Effector memory CD4-positive, alpha-beta T cell (primary cell): ENCODE data around the gene HGFAC.

ENCODE experiments used
- DNase-seq, 3 donors: peaks; one replicate each; pipeline ENCODE4 v3.0.0-alpha.2; 2020
- H3K27ac ChIP-seq: 2 replicates; pipeline ENCODE4 v1.7.0; 2013; ENCODE audit warnings: mild to moderate bottlenecking, low read length, moderate library complexity; ENCODE audit not compliant: insufficient read depth, poor library complexity, severe bottlenecking
- H3K27me3 ChIP-seq: replicated peaks from 2 replicates; pipeline ENCODE4 v1.7.0; 2013; ENCODE audit warnings: mild to moderate bottlenecking, low read length; ENCODE audit not compliant: insufficient read depth, control insufficient read depth, poor library complexity, severe bottlenecking
- H3K36me3 ChIP-seq: 2 replicates; pipeline ENCODE4 v1.7.0; 2013; ENCODE audit warnings: mild to moderate bottlenecking, low read length, moderate library complexity; ENCODE audit not compliant: control insufficient read depth, insufficient read depth
- H3K4me1 ChIP-seq: 2 replicates; pipeline ENCODE4 v1.7.0; 2013; ENCODE audit warnings: low read length, mild to moderate bottlenecking; ENCODE audit not compliant: control insufficient read depth, insufficient read depth, poor library complexity, severe bottlenecking
- H3K4me3 ChIP-seq: 2 replicates; pipeline ENCODE4 v1.7.0; 2013; ENCODE audit warnings: low read length, low read depth, mild to moderate bottlenecking; ENCODE audit not compliant: insufficient read depth, poor library complexity, severe bottlenecking
- H3K9me3 ChIP-seq: 2 replicates; pipeline ENCODE4 v1.7.0; 2013; ENCODE audit warnings: mild to moderate bottlenecking, low read length, moderate library complexity; ENCODE audit not compliant: control insufficient read depth

The HGFAC gene

DNA sequence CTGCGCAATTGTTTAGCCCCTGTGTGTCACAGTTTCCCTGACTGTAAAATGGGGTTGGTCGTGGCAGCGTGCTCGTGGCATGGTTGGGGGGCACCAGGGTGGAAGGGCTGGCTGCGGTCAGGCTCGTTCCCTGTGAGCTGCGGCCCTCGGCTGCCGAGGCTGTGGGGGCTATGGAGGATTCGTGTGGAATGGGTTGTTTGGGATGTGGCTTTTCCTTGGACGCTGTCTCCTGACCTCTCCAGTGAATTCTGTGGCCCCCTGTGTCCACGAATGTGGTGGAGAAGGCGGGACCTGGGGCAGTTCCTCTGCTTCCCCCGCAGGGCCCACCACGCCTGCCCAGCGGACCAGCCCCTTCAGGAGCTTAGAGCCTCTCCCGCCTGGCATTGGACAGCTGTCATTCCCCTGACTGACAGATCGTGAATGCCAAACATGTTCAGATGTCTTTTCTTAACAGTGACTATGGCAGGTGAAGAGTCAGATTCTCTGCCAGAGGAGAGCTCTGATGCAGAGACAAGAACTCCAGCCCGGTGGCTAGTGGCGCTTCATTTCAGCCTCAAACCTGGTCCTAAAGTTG, 17.2 kb upstream of the HGFAC start:
- H3K27me3 ChIP-seq, result no peaks in the 10 kb centered on the region
- H3K4me1 ChIP-seq, result no peaks in the 10 kb centered on the region
- no peaks in the 10 kb centered on the region for H3K9me3 ChIP-seq
- no peaks in the 10 kb centered on the region for H3K36me3 ChIP-seq
- DNase-seq, result no peak
- H3K4me3 ChIP-seq, result no peak overlapping the region
- no peak overlapping the region for H3K27ac ChIP-seq

DNA sequence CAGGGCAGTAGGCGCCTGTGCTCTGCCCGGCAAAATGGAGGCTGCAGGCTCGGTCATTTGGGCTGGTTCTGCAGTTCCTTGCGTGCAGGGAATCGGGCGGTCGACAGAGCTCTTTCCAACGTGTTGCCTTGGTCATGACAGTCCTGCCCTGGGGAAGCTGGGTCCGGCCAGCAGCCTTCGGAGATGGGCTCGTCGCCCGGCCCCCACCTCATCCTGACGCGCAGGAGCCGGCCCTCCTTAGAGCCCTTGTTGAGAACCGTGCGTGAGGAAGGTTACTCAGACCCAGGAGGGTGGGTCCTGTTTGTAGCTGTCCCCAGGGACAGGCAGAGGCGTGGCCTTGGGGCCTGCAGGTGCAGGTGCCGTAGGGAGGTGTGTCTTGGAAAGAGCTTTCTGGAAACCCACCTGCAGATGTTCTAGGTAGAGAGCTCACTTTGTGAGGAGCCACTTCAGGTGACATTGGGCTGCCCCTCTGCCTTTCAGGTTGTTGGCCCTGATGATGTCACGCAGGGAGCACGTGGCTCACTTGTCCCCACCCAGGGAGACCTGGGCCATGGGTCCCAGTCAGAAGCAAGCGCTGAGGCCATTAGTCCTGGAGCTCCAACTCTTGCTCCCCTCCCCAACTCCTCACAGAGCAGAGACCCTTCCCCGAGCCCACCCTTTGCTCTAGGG, 15.2 kb upstream of the HGFAC start:
- H3K27ac ChIP-seq, result no peak overlapping the region
- no peaks in the 10 kb centered on the region for H3K36me3 ChIP-seq
- DNase-seq, result no peak
- H3K4me3 ChIP-seq, result no peak overlapping the region
- no peaks in the 10 kb centered on the region for H3K4me1 ChIP-seq
- no peaks in the 10 kb centered on the region for H3K27me3 ChIP-seq
- no peaks in the 10 kb centered on the region for H3K9me3 ChIP-seq

DNA sequence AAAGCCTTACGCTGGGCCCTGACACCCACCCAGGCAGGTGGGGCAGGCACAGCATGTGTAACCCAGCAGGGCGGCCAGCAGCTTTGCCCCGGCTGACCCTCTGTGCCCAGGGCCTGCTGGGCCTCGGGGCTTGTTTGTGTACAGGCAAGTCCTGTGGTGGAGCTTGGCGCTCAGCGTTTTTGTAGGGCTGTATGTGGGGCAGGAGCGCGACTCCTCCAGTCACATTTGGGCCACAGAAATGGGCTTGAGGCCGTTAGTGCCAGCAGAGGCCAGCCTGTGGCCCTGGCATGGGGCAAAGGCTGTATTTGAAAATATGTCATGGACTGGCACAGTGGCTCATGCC, 14.7 kb upstream of the HGFAC start:
- no peaks in the 10 kb centered on the region for H3K36me3 ChIP-seq
- no peak for DNase-seq
- H3K9me3 ChIP-seq, result no peaks in the 10 kb centered on the region
- no peaks in the 10 kb centered on the region for H3K27me3 ChIP-seq
- no peak overlapping the region for H3K27ac ChIP-seq
- no peak overlapping the region for H3K4me3 ChIP-seq
- no peaks in the 10 kb centered on the region for H3K4me1 ChIP-seq

DNA sequence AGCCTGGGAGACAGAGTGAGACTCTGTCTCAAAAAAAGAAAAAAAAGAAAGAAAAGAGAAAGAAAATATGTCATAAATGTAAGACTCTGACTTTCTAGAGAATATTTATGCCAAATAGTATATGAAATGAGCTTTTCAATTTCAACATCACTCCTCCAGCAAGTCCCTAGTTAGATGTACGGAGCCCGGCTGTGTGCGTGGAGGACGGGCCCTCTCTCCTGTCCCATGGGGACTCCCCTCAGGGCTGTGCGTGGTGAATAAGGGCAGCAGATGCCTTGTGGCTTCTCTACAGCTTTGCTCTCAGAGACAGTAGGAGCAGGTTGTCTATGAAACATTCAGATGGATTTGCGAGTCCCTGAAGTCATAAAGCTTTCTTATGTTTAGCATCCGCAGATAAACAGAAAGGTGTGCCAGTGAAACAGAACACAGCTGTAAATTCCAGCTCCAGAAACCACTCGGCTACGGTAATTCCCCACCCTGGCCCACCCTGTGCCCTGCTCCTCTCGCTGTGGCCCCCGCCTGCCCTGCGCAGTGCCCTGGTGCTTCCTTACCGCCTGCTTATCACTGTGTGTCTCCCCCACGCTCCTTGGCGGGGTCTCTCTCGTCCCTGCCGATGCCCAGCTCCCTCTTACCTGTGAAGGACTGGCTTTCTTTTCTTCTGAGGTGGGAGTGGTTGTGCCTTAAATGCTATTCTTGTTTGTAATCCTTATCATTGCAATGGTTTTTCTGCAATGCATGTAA, 13.9 kb upstream of the HGFAC start:
- no peak overlapping the region for H3K27ac ChIP-seq
- no peaks in the 10 kb centered on the region for H3K36me3 ChIP-seq
- no peaks in the 10 kb centered on the region for H3K4me1 ChIP-seq
- DNase-seq, result no peak
- H3K9me3 ChIP-seq, result no peaks in the 10 kb centered on the region
- no peaks in the 10 kb centered on the region for H3K27me3 ChIP-seq
- no peak overlapping the region for H3K4me3 ChIP-seq

DNA sequence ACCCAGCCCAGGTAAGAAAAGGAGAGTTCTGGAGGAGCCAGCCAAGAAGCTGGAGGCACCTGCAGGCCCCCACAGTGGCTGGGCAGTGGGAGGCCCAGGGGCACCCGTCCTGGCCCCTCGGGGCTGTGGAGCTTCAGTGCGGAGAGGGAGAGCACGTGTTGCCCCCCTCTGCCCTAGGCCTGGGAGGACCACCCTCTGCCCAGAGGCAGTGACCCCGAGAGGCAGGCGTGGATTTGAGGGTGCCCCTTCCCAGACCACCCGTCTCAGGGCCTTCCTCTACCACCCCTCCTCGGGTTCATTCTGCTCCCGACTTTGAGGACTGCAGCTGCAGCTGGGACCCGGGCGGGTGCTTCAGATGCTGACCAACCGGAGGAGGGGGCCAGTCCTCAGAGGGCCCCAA, 12.1 kb upstream of the HGFAC start:
- no peaks in the 10 kb centered on the region for H3K27me3 ChIP-seq
- H3K4me3 ChIP-seq, result no peak overlapping the region
- no peaks in the 10 kb centered on the region for H3K4me1 ChIP-seq
- no peaks in the 10 kb centered on the region for H3K9me3 ChIP-seq
- H3K36me3 ChIP-seq, result no peaks in the 10 kb centered on the region
- no peak for DNase-seq
- no peak overlapping the region for H3K27ac ChIP-seq

DNA sequence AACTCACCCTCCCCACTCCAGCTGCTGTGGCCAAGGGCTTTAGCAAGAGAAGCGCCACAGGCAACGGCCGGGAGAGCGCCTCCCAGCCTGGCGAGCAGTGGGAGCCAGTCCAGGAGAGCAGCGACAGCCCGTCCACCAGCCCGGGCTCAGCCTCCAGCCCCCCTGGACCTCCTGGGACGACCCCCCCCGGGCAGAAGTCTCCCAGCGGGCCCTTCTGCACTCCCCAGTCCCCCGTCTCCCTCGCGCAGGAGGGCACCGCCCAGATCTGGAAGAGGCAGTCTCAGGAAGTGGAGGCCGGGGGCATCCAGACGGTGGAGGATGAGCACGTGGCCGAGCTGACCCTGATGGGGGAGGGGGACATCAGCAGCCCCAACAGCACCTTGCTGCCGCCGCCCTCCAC, 11.2 kb upstream of the HGFAC start:
- Histone ChIP-seq H3K27ac (no peak overlapping the region), H3K27me3 (no peaks in the 10 kb centered on the region), H3K4me3 (no peak overlapping the region), H3K9me3 (no peaks in the 10 kb centered on the region), H3K36me3 (no peaks in the 10 kb centered on the region), H3K4me1 (no peaks in the 10 kb centered on the region)
- DNase-seq, result no peak

DNA sequence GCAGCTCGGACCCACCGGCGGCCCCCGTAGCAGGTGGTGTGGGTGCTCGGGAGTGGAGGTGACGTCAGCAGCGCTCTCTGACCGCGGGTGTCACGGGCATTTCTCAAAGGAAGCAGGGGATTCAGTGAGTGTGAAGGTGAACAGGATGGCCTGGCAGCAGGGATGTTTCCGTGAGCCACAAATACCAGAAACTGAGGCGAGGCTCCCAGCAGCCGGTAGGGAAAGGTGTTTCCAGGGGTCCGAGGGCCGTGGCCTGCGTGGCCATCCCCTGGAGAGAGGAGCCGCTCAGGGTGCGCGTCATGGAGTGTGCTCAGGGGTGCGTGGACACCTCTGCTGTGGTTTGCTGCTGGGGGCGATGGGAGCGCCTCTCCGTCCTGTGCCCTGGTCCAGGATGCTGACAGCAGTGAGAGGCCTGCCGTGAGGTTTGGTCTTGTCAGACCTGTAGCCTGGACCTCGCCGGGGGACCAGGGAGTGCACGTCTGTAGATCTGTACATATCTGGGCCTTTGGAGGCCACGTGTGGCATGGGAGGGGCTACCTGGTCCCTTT, 10.2 kb upstream of the HGFAC start:
- H3K36me3 ChIP-seq, result no peaks in the 10 kb centered on the region
- H3K27ac ChIP-seq, result no peak overlapping the region
- DNase-seq, result no peak

DNA sequence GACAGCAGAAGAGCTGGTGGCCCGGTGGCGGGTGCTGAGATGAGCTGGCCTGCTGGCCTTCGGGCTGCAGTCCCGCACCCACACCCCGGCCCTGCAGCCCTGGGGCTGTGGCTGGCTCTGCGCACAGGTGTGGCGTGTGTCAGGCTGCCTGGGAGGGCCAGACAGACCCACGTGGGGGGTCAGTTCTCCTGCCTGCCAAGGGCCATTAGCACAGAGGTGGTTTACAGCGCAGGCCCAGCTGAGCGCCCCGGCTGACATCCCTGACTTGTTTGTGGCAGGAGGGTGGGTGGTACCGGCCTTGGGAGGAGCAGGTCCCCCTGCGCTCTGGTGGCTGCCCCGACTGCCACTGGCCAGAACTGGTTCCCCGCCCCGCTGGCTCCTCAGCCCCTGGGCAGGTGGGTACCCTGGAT, 9.4 kb upstream of the HGFAC start:
- no peaks in the 10 kb centered on the region for H3K9me3 ChIP-seq
- H3K4me3 ChIP-seq, result no peak overlapping the region
- H3K4me1 ChIP-seq, result no peaks in the 10 kb centered on the region
- no peak for DNase-seq
- H3K27me3 ChIP-seq, result no peaks in the 10 kb centered on the region
- no peak overlapping the region for H3K27ac ChIP-seq
- H3K36me3 ChIP-seq, result no peaks in the 10 kb centered on the region

More for the DNA sequence above, 10.2 kb upstream of the HGFAC start:
- no peaks in the 10 kb centered on the region for H3K9me3 ChIP-seq
- no peaks in the 10 kb centered on the region for H3K4me1 ChIP-seq
- H3K4me3 ChIP-seq, result no peak overlapping the region
- no peaks in the 10 kb centered on the region for H3K27me3 ChIP-seq

DNA sequence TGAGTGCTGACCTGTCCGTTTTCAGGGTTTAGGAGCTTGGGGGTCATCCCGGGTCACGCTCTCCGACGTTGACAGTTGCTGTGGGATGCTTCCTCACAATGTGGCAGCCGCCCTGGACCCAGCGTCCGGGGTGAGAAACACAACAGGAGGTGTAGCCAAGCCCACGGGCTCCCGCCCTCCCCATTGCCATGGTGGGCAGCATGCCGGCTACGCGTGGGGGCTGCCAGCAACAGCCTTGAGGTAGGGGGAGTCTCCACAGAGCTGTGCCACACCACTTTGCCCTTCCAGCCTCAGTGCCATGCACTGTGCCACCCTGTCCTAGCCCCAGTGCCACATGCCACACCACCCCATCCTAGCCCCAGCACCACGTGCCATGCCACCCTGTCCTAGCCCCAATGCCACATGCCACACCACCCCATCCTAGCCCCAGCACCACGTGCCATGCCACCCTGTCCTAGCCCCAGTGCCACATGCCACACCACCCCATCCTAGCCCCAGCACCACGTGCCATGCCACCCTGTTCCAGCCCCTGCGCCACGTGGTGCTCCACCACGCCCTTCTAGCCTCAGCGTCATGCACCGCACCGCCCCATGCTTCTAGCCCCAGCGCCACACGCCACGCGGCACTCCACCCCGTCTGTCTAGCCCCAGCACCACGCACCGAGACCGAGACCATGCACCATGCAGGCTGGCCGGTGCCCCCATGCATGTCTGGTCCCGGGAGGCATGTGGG, 8.5 kb upstream of the HGFAC start:
- no peak overlapping the region for H3K27ac ChIP-seq
- no peak for DNase-seq
- no peaks in the 10 kb centered on the region for H3K9me3 ChIP-seq
- no peak overlapping the region for H3K4me3 ChIP-seq
- no peaks in the 10 kb centered on the region for H3K4me1 ChIP-seq
- H3K27me3 ChIP-seq, result no peaks in the 10 kb centered on the region
- no peaks in the 10 kb centered on the region for H3K36me3 ChIP-seq
